Ovary (tissue), 3 donors: Measurements from ENCODE around the gene GGACT.

Experiments used
- CTCF ChIP-seq, 3 donors: fragments of 450-650 bp in 2 of 3; fragments of 200-600 bp in 1 of 3; IDR thresholded peaks; one replicate each; pipeline versions ENCODE4 v1.5.1 to v1.8.0; 2016 to 2022; ENCODE audit warnings: antibody characterized with exemption in 3 of 3, mild to moderate bottlenecking in 1 of 3
- POLR2A ChIP-seq: fragments of 450-650 bp; IDR thresholded peaks from one replicate; pipeline ENCODE4 v1.6.1; 2017; ENCODE audit warnings: antibody characterized with exemption, mild to moderate bottlenecking, moderate library complexity
- donor health status: DM: no; HTN: no; CAD: no.

GRCh38 chr13:100511466-100511865 is 77.1 kb downstream of the GGACT start:
- TF ChIP-seq POLR2A: no peak
- TF ChIP-seq CTCF (IDR thresholded peaks at IDR 0.05): no peak
